GM12801 (cell line): ENCODE results near the gene ZFHX3.

ENCODE experiments used
- TF ChIP-seq, protein P1 (sequence below): IDR thresholded peaks from one replicate; pipeline ENCODE4 v1.5.1; 2011; ENCODE audit warnings: control low read depth; ENCODE audit not compliant: insufficient read length; ENCODE audit errors: extremely low read depth

ZFHX3 gene

DNA sequence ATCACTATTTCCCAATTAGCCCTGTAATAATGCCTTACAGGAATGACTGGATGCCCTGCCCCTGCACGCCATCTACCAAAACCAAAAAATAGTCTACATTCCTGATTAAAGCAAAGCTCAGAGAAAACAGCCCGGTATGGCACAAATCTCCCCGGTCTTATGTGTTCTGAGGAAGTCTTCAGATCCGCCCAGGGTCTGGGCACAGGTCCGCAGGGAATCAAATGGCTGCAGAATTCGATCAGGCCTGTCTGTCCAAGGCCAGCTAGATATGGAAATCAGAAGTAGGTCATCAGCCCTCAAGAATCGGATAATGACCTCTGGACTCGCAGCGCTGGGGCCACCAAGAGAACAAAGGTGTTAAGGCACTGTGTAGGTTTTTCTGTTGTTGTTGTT is 171.0 kb downstream of the ZFHX3 start:
- TF ChIP-seq, protein P1, sequence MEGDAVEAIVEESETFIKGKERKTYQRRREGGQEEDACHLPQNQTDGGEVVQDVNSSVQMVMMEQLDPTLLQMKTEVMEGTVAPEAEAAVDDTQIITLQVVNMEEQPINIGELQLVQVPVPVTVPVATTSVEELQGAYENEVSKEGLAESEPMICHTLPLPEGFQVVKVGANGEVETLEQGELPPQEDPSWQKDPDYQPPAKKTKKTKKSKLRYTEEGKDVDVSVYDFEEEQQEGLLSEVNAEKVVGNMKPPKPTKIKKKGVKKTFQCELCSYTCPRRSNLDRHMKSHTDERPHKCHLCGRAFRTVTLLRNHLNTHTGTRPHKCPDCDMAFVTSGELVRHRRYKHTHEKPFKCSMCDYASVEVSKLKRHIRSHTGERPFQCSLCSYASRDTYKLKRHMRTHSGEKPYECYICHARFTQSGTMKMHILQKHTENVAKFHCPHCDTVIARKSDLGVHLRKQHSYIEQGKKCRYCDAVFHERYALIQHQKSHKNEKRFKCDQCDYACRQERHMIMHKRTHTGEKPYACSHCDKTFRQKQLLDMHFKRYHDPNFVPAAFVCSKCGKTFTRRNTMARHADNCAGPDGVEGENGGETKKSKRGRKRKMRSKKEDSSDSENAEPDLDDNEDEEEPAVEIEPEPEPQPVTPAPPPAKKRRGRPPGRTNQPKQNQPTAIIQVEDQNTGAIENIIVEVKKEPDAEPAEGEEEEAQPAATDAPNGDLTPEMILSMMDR = no peak

- TF ChIP-seq, protein P1 = no peak
Observed at GRCh38 chr16:72876221-72876620, 171.7 kb downstream of the ZFHX3 start.

GRCh38 chr16:72875291-72876031 is 172.5 kb downstream of the ZFHX3 start:
- TF ChIP-seq, protein P1 = no peak

GRCh38 chr16:72873853-72874252 is 174.1 kb downstream of the ZFHX3 start:
- TF ChIP-seq, protein P1 = no peak

DNA sequence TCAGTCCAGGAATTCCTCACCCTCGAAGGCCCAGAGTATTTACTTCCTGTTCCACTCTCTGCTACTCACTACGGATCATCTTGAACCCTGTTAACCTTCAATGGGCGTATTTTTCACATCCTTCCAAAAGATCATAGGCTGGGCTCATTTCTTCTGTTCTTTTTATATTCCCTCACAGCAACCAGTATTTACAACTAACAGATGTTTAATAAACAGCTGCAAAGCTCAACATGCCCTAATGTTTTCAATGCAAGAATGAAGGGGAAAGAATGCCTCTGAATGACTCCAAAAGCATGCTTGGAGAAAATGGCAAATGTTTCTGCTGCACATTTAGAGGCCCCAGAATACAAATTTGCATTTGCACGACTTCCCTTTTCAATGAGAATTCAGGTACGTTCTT is 174.9 kb downstream of the ZFHX3 start:
- TF ChIP-seq, protein P1 = no peak

DNA sequence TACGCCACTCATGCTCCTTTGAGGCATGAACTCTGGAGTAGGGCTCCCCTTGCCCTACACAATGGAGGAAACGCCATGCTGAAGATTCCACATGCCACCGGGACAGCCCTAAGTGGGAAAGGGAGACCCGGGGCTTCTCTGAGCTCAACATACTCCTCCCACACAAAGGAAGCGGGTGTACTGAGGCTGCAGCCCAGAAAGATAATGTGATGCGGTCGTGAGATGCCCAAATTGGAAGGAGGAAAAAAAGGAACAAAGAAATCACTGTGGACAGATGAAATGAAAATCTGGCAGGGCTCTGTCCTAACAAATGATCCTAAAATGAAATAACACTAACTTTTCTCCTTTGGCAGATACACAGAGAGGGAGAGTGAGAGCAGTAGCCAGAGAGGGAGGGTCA is 182.1 kb downstream of the ZFHX3 start:
- TF ChIP-seq, protein P1 = no peak

DNA sequence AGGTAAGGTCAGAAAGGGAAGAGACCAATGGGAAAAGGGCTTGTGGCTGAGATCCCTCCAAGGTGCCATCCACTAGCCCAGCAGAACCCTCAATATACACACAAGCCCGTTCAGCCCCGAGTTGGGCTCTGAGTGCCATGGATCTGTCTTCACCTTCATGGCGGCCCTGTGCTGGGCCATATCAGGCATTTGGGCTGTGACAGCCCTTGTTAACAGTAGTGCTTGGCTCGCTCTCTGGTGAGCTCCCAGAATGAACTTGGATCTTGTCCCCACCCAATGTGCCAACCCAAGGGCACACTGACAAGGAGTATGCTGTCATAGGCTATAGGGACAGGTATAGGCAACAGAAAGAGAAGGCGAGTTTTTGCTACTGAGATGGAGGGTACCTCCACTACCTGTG is 182.7 kb downstream of the ZFHX3 start:
- TF ChIP-seq, protein P1 = no peak
